Coronary artery (tissue), 2 donors: ENCODE data around the gene PRIMA1.
A peak's percentile ranks its signal among the peaks of the same experiment; 100 is the strongest.

Experiments used
- DNase-seq: peaks from one replicate; pipeline ENCODE4 v3.0.0-alpha.2; 2017; ENCODE audit warnings: low spot score
- H3K27ac ChIP-seq, 2 donors: fragments of 200-600 bp; sonication (generic); one replicate each; pipeline ENCODE4 v1.5.1; 2016 to 2019
- H3K4me3 ChIP-seq: fragments of 200-600 bp; sonication (generic); 2 replicates; pipeline ENCODE4 v1.5.1; 2016; ENCODE audit warnings: mild to moderate bottlenecking, moderate library complexity
- TF ChIP-seq, protein P1 (sequence below): fragments of 200-600 bp; sonication (generic); IDR thresholded peaks from one replicate; pipeline ENCODE4 v1.5.1; 2019; ENCODE audit warnings: antibody characterized with exemption

PRIMA1 gene

DNA sequence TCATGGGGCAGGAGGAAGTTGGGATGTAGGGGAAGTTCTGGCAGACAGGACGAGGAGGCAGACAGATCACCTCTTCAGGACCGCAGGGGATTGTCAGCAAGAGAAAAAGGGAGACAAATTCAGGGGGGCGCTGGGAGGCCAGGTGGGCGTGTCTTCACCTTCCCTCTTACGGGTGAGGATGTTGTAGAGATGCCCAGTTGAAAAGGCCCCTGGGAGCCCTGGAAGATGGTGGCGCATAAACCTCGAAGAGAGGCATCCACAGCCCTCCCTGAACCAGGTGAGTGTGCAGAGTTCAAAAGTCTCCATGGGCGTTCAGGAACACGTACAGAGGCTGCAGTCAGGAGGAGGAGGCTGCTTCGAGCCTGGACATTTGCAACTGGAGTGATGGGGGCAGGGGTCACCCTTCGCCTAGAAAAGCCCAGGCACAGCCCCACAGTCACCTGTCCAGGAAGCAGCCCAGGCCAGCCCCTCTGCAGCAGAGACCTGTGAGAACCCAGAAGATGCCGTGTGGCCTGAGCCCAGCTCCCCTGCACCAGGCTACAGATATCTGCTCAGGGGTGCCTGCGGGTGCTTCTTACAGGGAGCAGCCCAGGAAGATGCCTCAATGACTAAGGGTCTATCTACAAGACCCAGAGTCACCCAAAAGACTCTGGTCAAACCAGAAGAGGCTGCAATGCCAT is 74.4 kb downstream of the PRIMA1 start:
- TF ChIP-seq, protein P1, sequence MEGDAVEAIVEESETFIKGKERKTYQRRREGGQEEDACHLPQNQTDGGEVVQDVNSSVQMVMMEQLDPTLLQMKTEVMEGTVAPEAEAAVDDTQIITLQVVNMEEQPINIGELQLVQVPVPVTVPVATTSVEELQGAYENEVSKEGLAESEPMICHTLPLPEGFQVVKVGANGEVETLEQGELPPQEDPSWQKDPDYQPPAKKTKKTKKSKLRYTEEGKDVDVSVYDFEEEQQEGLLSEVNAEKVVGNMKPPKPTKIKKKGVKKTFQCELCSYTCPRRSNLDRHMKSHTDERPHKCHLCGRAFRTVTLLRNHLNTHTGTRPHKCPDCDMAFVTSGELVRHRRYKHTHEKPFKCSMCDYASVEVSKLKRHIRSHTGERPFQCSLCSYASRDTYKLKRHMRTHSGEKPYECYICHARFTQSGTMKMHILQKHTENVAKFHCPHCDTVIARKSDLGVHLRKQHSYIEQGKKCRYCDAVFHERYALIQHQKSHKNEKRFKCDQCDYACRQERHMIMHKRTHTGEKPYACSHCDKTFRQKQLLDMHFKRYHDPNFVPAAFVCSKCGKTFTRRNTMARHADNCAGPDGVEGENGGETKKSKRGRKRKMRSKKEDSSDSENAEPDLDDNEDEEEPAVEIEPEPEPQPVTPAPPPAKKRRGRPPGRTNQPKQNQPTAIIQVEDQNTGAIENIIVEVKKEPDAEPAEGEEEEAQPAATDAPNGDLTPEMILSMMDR = no peak
- H3K27ac ChIP-seq = no peak overlapping the region
- no peak overlapping the region for H3K4me3 ChIP-seq
- no peak for DNase-seq

- Histone ChIP-seq H3K27ac (no peak overlapping the region), H3K4me3 (no peak overlapping the region)
- TF ChIP-seq, protein P1 = no peak
- DNase-seq = peak; percentile 50
These were observed 75.2 kb downstream of the PRIMA1 start for GRCh38 chr14:93712838-93713724.

- TF ChIP-seq, protein P1 = no peak
- DNase-seq = peak; percentile 64
- H3K4me3 ChIP-seq = no peak overlapping the region
- H3K27ac ChIP-seq = no peak overlapping the region
These were observed 76.0 kb downstream of the PRIMA1 start for GRCh38 chr14:93712079-93712837.

DNA sequence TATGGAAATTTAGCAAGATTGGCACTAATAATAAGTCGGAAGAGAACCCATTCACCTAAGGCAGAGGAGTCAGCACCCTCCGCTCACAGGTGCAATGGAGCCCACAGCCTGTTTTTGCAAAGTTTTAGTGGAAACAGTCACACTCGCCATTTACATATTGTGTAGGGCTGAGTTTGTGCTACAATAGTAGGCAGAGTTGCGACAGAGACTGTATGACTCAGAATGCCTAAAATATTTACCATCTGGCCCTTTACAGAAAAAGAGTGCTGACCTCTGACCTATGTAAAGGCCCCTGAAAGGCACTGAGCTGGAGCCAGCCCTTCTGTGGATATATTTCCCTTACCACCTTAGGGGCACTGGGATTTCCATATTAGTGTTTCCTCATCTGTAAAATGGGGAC is 79.0 kb downstream of the PRIMA1 start:
- no peak overlapping the region for H3K27ac ChIP-seq
- no peak for DNase-seq
- TF ChIP-seq, protein P1 = no peak
- H3K4me3 ChIP-seq = no peak overlapping the region

GRCh38 chr14:93708800-93709199 is 79.5 kb downstream of the PRIMA1 start:
- Histone ChIP-seq H3K27ac (no peak overlapping the region), H3K4me3 (no peak overlapping the region)
- TF ChIP-seq, protein P1 = no peak
- DNase-seq = no peak

DNA sequence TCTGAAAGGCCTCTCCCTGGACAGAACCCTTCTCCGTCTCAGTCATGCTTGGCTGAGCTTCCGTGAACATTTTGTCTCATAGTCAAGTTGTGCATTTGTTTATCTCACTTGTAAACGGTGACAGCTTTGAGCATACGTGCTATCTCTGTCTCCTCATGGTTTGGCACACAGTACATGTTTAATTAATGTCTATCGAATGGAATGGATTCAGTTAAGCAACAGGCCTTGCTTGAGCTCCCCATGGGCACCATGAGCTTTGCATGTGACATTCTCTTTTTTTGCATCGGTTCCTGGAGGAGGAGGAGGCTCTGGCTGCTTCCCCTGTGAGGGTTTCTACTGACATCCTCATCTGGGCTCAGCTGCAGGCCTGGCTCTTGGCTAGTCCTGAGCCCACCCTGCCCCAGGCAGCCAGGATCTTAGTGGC is 80.0 kb downstream of the PRIMA1 start:
- TF ChIP-seq, protein P1 = no peak
- H3K27ac ChIP-seq = no peak overlapping the region
- no peak overlapping the region for H3K4me3 ChIP-seq
- DNase-seq = no peak
